WI38 (cell line): ENCODE measurements around the gene INTS1.
A peak's percentile ranks its signal among the peaks of the same experiment; 100 is the strongest.

Source experiments
- H3K4me3 ChIP-seq: 2 replicates; pipeline ENCODE4 v1.5.1; 2011; ENCODE audit warnings: low read depth, mild to moderate bottlenecking, control low read depth, low read length
- CTCF ChIP-seq: IDR thresholded peaks from 2 replicates; pipeline ENCODE4 v1.5.1; 2012; ENCODE audit warnings: low read depth, mild to moderate bottlenecking, control low read depth, low read length

Gene INTS1

DNA sequence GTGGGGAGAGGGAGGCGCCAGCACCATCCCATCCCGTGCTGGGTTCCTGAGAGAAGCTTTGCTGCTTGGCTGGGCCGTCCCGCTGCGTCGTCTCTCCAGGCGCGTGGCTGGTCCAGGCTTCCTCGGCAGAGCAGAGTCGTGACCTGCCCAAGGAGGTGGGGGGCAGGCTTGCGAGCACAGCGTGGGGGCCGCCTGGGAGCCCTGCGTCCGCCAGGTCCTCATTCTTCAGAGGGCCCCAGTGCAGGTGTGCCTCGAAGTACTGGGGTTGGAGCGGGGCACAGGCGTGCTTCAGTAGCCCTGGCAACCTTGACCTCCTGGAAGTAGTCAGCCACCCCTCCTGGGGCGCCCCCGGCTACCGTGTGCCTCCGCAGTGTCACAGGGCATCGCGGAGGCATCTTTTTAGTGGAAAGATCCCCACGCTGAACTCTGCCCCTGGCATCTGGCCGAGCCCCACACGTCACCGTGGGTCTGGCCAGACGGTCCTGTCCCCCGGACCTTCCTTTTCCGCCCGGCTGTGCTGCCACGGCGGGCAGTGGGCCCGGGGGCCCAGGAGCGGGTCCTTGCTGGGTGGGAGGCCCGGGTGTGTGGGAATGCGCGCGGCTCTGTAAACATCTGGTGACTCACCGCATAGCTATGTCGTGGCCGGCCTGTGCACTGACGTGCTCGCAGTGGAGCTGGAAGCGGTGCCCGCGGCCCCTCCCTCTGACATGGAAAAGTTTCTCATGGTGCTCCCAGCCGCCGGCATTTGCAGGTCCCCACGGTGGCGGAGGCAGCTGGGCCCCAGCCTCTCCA, 32.8 kb upstream of the INTS1 start:
- peak overlapping the region; percentile 62 for H3K4me3 ChIP-seq
- TF ChIP-seq CTCF, result no peak

- H3K4me3 ChIP-seq, result no peak overlapping the region
- no peak for TF ChIP-seq CTCF
These were observed 32.2 kb upstream of the INTS1 start for GRCh38 chr7:1536455-1536742.

DNA sequence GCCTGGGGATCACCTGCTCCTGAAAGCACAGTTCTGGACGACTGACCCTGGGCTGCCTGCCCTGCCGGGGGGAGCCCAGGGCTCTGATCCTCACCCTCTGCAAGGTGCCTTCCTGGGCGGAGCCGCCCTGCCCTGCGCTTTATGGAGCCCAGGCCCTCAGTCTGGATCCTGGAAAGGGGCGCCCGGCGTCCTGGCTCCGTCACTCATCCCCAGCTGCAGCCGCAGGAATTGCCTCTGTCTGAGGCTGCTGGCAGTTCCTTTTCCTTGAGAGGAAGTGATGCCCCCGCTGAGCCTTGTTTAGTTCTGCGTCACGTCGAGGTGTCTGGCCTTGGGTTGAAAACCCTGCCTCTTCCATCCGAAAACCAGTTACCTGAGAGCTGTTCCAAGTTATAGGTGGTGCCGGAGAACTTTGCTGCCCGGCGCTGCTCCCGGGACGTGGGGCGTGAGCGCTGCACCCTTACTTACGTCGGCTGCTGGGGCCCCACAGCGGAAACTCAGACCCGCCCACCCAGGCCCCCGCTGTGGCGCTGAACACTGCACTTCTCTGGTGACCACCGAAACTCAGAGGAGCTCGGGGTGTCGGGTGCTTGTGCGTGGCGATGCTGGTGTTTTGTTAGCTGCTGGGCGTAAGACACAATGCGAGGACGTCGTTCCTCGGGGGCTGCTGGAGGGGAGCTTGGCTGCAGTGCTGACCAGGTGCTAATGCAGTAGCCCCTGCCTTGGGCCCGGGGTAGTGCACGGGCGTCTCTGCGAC, 31.7 kb upstream of the INTS1 start:
- no peak for TF ChIP-seq CTCF
- no peak overlapping the region for H3K4me3 ChIP-seq

DNA sequence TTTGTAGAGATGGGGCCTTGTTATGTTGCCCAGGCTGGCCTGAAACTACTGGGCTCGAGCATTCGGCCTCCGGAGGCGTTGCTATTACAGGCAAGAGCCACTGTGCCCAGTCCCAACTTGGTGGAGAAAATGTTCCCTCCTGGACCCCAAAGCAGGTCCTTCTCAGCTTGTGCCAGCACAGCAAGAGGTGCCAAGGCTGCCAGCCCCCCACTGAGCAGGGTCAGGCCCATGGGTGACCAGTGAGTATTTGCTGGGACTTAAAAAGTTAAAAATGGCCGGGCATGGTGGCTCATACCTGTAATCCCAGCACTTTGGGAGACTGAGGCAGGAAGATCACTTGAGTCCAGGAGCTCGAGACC, 30.9 kb upstream of the INTS1 start:
- H3K4me3 ChIP-seq, result no peak overlapping the region
- TF ChIP-seq CTCF, result no peak

GRCh38 chr7:1534330-1535099, 30.3 kb upstream of the INTS1 start:
- no peak for TF ChIP-seq CTCF
- peak overlapping the region; percentile 82 for H3K4me3 ChIP-seq

DNA sequence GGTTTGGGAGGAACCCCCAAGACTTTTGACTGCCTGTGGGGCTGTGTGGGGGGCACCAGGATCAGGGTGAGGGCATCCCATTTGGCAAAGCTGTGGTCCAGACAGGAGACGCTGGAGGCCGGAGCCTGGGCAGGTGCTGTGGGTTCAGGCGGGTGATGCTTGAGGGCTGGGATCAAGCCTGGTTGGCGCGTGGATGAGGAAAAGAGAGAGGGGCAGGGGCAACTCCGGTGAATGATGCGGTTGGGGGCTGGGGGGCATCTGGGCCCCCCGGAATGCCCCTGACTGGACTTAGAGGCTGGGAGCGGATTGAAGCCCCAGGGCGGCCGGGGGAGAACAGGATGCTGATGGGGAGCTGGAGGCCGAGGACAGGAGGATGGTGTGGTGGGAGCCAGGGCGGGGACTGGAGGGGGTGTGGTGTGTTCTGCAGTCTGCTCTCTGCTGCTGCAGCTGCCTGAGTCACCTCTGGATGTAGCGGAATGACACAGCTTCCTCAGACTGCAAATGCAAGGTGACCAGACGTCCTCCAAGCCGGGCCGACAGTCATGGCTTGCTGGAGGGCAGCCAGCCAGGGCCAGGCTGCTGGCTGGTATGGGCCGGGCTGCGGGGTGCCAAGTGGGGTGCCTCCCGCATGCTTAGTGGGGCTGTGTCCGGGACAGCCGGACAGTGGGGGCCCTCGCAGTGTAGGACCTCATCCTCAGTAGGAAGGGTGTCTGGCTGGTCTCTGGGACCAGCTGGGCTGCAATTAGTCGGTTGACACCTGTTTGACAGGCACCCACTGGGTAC, 29.5 kb upstream of the INTS1 start:
- H3K4me3 ChIP-seq, result peak overlapping the region; percentile 82
- no peak for TF ChIP-seq CTCF

- TF ChIP-seq CTCF, result no peak
- peak overlapping the region; percentile 82 for H3K4me3 ChIP-seq
These were observed 29.0 kb upstream of the INTS1 start for GRCh38 chr7:1533255-1533546.
